Epithelial cell of esophagus (primary cell): ENCODE data around the gene POLR2C.
"Not testable (repeated sequence)": the region's sequence is repeated elsewhere in the genome, so short reads cannot be mapped to it uniquely, and the experiment has no call there.

Source experiments
- DNase-seq: peaks from one replicate; pipeline ENCODE4 v3.0.0; 2010; ENCODE audit warnings: low read depth
- H3K4me3 ChIP-seq: 2 replicates; pipeline ENCODE4 v1.5.1; 2011; ENCODE audit warnings: mild to moderate bottlenecking, low read length, control low read depth
- CTCF ChIP-seq: IDR thresholded peaks from 2 replicates; pipeline ENCODE4 v1.5.1; 2011; ENCODE audit warnings: low read depth, mild to moderate bottlenecking, low read length, control low read depth, inconsistent platforms; ENCODE audit not compliant: insufficient read depth; ENCODE audit errors: missing control alignments

POLR2C gene

GRCh38 chr16:57497121-57497520, 34.6 kb downstream of the POLR2C start:
- no peak overlapping the region for H3K4me3 ChIP-seq
- TF ChIP-seq CTCF: no peak
- DNase-seq: no peak

DNA sequence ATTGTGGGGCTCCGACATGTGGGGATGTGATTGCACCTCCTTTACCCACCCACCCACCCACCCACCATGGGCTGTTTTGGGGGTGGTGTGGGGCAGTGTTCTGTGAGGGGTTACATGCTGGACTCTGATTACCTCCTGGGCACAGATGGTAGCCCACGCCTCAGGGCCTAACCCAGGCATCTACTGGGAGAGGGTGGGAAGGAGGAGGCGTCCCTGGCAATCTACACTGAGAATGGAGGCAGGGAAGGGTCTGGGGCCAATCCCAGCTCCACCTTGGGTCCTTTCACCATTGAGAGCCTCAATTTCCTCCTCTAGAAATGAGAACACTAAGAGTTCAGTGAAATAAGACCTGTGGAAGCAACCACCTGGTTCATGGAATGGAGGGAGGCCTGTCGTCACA, 35.6 kb downstream of the POLR2C start:
- no peak for DNase-seq
- TF ChIP-seq CTCF: no peak
- H3K4me3 ChIP-seq: no peak overlapping the region

DNA sequence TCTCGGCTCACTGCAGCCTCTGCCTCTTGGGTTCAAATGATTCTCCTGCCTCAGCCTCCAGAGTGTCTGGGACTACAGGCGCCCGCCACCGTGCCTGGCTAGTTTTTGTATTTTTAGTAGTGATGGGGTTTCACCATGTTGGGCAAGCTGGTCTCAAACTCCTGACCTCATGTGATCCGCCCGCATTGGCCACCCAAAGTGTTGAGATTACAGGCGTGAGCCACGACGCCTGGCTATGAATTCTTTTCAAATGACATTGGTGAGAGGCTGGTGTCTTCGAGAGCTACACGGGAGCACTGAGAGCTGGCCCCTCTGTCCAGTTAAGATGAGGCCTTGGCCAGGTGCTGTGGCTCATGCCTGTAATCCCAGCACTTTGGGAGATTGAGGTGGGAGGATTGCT, 37.5 kb downstream of the POLR2C start:
- not testable (repeated sequence) for DNase-seq

GRCh38 chr16:57500578-57501111, 38.2 kb downstream of the POLR2C start:
- no peak overlapping the region for H3K4me3 ChIP-seq
- TF ChIP-seq CTCF: no peak
- DNase-seq: no peak

More for the DNA sequence above, 37.5 kb downstream of the POLR2C start:
- not testable (repeated sequence) for H3K4me3 ChIP-seq

- H3K4me3 ChIP-seq: no peak overlapping the region
- DNase-seq: no peak
- TF ChIP-seq CTCF: no peak
These were observed 39.0 kb downstream of the POLR2C start for GRCh38 chr16:57501492-57501891.

- TF ChIP-seq CTCF: no peak
- H3K4me3 ChIP-seq: no peak overlapping the region
- no peak for DNase-seq
These were observed 39.7 kb downstream of the POLR2C start for GRCh38 chr16:57502048-57502775.

GRCh38 chr16:57503366-57503765, 40.9 kb downstream of the POLR2C start:
- no peak for DNase-seq
- no peak for TF ChIP-seq CTCF
- H3K4me3 ChIP-seq: no peak overlapping the region
